Ammon's horn (tissue), 1 donor: ENCODE data around the gene TIMM21.

Experiments used
- DNase-seq: peaks from one replicate; pipeline ENCODE4 v3.0.0-alpha.2; 2016; ENCODE audit warnings: low spot score

TIMM21 gene

GRCh38 chr18:74147491-74147778 is 888 bp upstream of the TIMM21 start:
- DNase-seq, result no peak

- DNase-seq, result no peak
Observed at GRCh38 chr18:74148543-74149070, 284 bp downstream of the TIMM21 start.

GRCh38 chr18:74149878-74150277 is 1.6 kb downstream of the TIMM21 start:
- no peak for DNase-seq

- DNase-seq, result no peak
Observed at GRCh38 chr18:74152270-74152669, 3.9 kb downstream of the TIMM21 start.

GRCh38 chr18:74152857-74153256 is 4.5 kb downstream of the TIMM21 start:
- no peak for DNase-seq

GRCh38 chr18:74153377-74153776 is 5.1 kb downstream of the TIMM21 start:
- DNase-seq, result no peak

GRCh38 chr18:74153793-74154192 is 5.5 kb downstream of the TIMM21 start:
- no peak for DNase-seq

- no peak for DNase-seq
Observed at GRCh38 chr18:74154716-74155115, 6.4 kb downstream of the TIMM21 start.

- DNase-seq, result no peak
Observed at GRCh38 chr18:74155276-74155675, 7.0 kb downstream of the TIMM21 start.

GRCh38 chr18:74163019-74163660 is 14.8 kb downstream of the TIMM21 start:
- no peak for DNase-seq

GRCh38 chr18:74166386-74166785 is 18.1 kb downstream of the TIMM21 start:
- no peak for DNase-seq

- no peak for DNase-seq
Observed at GRCh38 chr18:74171910-74172606, 23.7 kb downstream of the TIMM21 start.

GRCh38 chr18:74172697-74173433 is 24.5 kb downstream of the TIMM21 start:
- no peak for DNase-seq

GRCh38 chr18:74173434-74173750 is 25.1 kb downstream of the TIMM21 start:
- DNase-seq, result no peak

- no peak for DNase-seq
Observed at GRCh38 chr18:74175658-74176057, 27.3 kb downstream of the TIMM21 start.

GRCh38 chr18:74178884-74179283 is 30.6 kb downstream of the TIMM21 start:
- no peak for DNase-seq

- DNase-seq, result no peak
Observed at GRCh38 chr18:74179623-74180199, 31.4 kb downstream of the TIMM21 start.

GRCh38 chr18:74182335-74182734 is 34.0 kb downstream of the TIMM21 start:
- no peak for DNase-seq

- no peak for DNase-seq
Observed at GRCh38 chr18:74183130-74183529, 34.8 kb downstream of the TIMM21 start.

- no peak for DNase-seq
Observed at GRCh38 chr18:74184875-74185274, 36.6 kb downstream of the TIMM21 start.

- no peak for DNase-seq
Observed at GRCh38 chr18:74185860-74186259, 37.5 kb downstream of the TIMM21 start.

GRCh38 chr18:74186661-74187060 is 38.3 kb downstream of the TIMM21 start:
- no peak for DNase-seq

- DNase-seq, result no peak
Observed at GRCh38 chr18:74190086-74190485, 41.8 kb downstream of the TIMM21 start.
